Trophoblast cell (in vitro differentiated cells and primary cell): ENCODE measurements around the gene DOCK10.

Source experiments
- DNase-seq, 2 donors: peaks; one replicate each; pipeline ENCODE4 v3.0.0-alpha.2; 2016
- H2AFZ ChIP-seq: 2 replicates; pipeline ENCODE4 v1.6.1; 2013; ENCODE audit warnings: low read length, moderate library complexity, mild to moderate bottlenecking; ENCODE audit not compliant: insufficient read depth, poor library complexity
- H2AK5ac ChIP-seq: 2 replicates; pipeline ENCODE4 v1.6.1; 2013; ENCODE audit warnings: mild to moderate bottlenecking, low read length
- H2BK120ac ChIP-seq: 2 replicates; pipeline ENCODE4 v1.6.1; 2013; ENCODE audit warnings: low read length, mild to moderate bottlenecking, moderate library complexity; ENCODE audit not compliant: insufficient read depth, poor library complexity
- H2BK12ac ChIP-seq: 2 replicates; pipeline ENCODE4 v1.6.1; 2013; ENCODE audit warnings: mild to moderate bottlenecking, low read length, moderate library complexity
- H2BK5ac ChIP-seq: 2 replicates; pipeline ENCODE4 v1.6.1; 2013; ENCODE audit warnings: low read length, low read depth, moderate library complexity, mild to moderate bottlenecking; ENCODE audit not compliant: poor library complexity
- H3K14ac ChIP-seq: 2 replicates; pipeline ENCODE4 v1.6.1; 2013; ENCODE audit warnings: mild to moderate bottlenecking, low read length
- H3K18ac ChIP-seq: 2 replicates; pipeline ENCODE4 v1.6.1; 2013; ENCODE audit warnings: mild to moderate bottlenecking, low read length
- H3K23ac ChIP-seq: 2 replicates; pipeline ENCODE4 v1.6.1; 2013; ENCODE audit warnings: low read length
- H3K27ac ChIP-seq: 2 replicates; pipeline ENCODE4 v1.5.1; 2013; ENCODE audit warnings: low read depth, mild to moderate bottlenecking, inconsistent platforms, low read length, moderate library complexity
- H3K27me3 ChIP-seq: 2 replicates; pipeline ENCODE4 v1.6.1; 2013; ENCODE audit warnings: inconsistent platforms, mild to moderate bottlenecking, low read length, moderate library complexity; ENCODE audit not compliant: insufficient read depth
- H3K36me3 ChIP-seq, 2 experiments: 1 replicate in 1 of 2; 2 replicates in 1 of 2; pipeline ENCODE4 v1.6.1; 2013; ENCODE audit warnings: low read length in 2 of 2, mild to moderate bottlenecking in 2 of 2, moderate library complexity in 1 of 2; ENCODE audit not compliant: insufficient read depth in 2 of 2, control insufficient read depth in 1 of 2
- H3K4ac ChIP-seq: 2 replicates; pipeline ENCODE4 v1.6.1; 2013; ENCODE audit warnings: low read depth, mild to moderate bottlenecking, low read length, moderate library complexity
- H3K4me1 ChIP-seq, 2 experiments: 1 replicate in 1 of 2; 2 replicates in 1 of 2; pipeline ENCODE4 v1.6.1; 2013; ENCODE audit warnings: low read length in 2 of 2, mild to moderate bottlenecking in 2 of 2, moderate library complexity in 1 of 2; ENCODE audit not compliant: insufficient read depth in 2 of 2, control insufficient read depth in 1 of 2
- H3K4me2 ChIP-seq: 2 replicates; pipeline ENCODE4 v1.6.1; 2013; ENCODE audit warnings: inconsistent platforms, mild to moderate bottlenecking, low read length, moderate library complexity
- H3K4me3 ChIP-seq: 2 replicates; pipeline ENCODE4 v1.5.1; 2013; ENCODE audit warnings: mild to moderate bottlenecking, low read depth, low read length, inconsistent platforms
- H3K79me1 ChIP-seq: one replicate; pipeline ENCODE4 v1.6.1; 2013; ENCODE audit warnings: low read length
- H3K79me2 ChIP-seq: 2 replicates; pipeline ENCODE4 v1.6.1; 2013; ENCODE audit warnings: low read length, mild to moderate bottlenecking; ENCODE audit not compliant: control insufficient read depth, insufficient read depth, poor library complexity
- H3K9ac ChIP-seq: 2 replicates; pipeline ENCODE4 v1.6.1; 2013; ENCODE audit warnings: mild to moderate bottlenecking, low read length
- H3K9me3 ChIP-seq: 2 replicates; pipeline ENCODE4 v1.6.1; 2013; ENCODE audit warnings: low read depth, mild to moderate bottlenecking, control low read depth, inconsistent platforms, low read length; ENCODE audit not compliant: insufficient read depth
- H4K12ac ChIP-seq: 2 replicates; pipeline ENCODE4 v1.6.1; 2013; ENCODE audit warnings: low read depth, mild to moderate bottlenecking, low read length, moderate library complexity
- H4K8ac ChIP-seq: 2 replicates; pipeline ENCODE4 v1.6.1; 2013; ENCODE audit warnings: low read depth, mild to moderate bottlenecking, low read length, moderate library complexity
- H4K91ac ChIP-seq: one replicate; pipeline ENCODE4 v1.6.1; 2013; ENCODE audit warnings: low read depth, mild to moderate bottlenecking, low read length, moderate library complexity
- WGBS: extraction: QIAGEN DNeasy Blood & Tissue Kit; methylation state at CpG from one replicate; pipeline ENCODE4 v1.1.7; 2013; ENCODE audit warnings: missing lambda C conversion rate; ENCODE audit not compliant: insufficient read length, insufficient coverage; ENCODE audit errors: extremely low coverage; 5-methylcytosine and 5-hydroxymethylcytosine counted together

Gene DOCK10

DNA sequence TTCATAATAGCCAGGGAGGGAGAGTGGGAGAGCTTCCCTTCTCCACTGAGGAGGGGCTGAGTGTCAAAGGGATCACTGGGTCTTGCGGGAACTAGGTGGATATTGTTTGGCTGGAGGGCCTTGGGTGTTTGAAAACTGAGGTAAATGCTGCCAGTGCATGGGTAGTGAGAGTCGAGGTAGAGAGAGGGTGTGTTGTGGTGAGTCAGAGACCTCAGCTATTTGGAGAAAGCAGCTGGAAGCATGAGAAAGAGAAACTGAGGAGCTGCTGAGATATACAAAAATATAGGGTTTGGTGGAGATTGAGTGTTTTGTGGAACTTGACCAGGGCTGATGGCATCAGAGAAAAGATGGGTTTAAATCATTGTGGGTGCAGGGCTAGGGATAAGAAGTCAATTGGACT lies 199.1 kb downstream of the DOCK10 start:
- no peak overlapping the region for H2BK5ac ChIP-seq
- H3K27me3 ChIP-seq: no peaks in the 10 kb centered on the region
- no peaks in the 10 kb centered on the region for H3K9me3 ChIP-seq
- no peak overlapping the region for H3K4ac ChIP-seq
- no peaks in the 10 kb centered on the region for H3K4me1 ChIP-seq
- H2AK5ac ChIP-seq: no peak overlapping the region
- H3K23ac ChIP-seq: no peak overlapping the region
- no peak for DNase-seq
- no peak overlapping the region for H2BK120ac ChIP-seq
- no peak overlapping the region for H3K27ac ChIP-seq
- no peak overlapping the region for H3K4me3 ChIP-seq
- H2BK12ac ChIP-seq: no peak overlapping the region
- H3K4me2 ChIP-seq: no peak overlapping the region
- no peaks in the 10 kb centered on the region for H3K79me1 ChIP-seq
- no peak overlapping the region for H3K9ac ChIP-seq
- no peaks in the 10 kb centered on the region for H3K36me3 ChIP-seq
- no peak overlapping the region for H4K12ac ChIP-seq
- WGBS: no CpG with 5 or more reads among the region's 2 CpGs
- no peak overlapping the region for H2AFZ ChIP-seq
- no peak overlapping the region for H3K18ac ChIP-seq
- H3K14ac ChIP-seq: no peak overlapping the region
- H3K79me2 ChIP-seq: no peaks in the 10 kb centered on the region
- no peak overlapping the region for H4K91ac ChIP-seq
- no peak overlapping the region for H4K8ac ChIP-seq

DNA sequence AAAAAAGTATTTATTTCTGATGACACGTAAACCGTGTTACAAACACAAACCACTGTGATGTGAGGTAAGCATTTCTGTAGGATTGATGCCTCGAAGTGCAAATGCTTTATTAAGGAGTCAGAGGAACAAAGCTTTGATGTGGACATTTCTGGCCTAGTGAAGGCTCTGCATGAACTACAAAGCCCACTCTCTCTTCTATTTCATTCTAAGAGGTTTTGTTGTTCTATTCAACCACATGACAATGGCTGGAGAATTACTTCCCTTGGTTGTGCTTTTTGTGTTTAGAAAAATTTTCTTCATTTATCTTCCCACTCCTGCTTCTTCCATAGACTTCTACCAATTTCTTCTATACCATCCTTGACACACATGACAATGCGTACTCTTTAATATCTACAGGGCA lies 200.4 kb downstream of the DOCK10 start:
- Histone ChIP-seq H2BK5ac (no peak overlapping the region), H3K4me3 (no peak overlapping the region), H3K18ac (no peak overlapping the region), H2BK12ac (no peak overlapping the region), H2AK5ac (no peak overlapping the region), H3K79me1 (no peaks in the 10 kb centered on the region), H3K23ac (no peak overlapping the region), H2AFZ (no peak overlapping the region), H3K4me2 (no peak overlapping the region), H3K4me1 (no peaks in the 10 kb centered on the region), H4K91ac (no peak overlapping the region), H3K9me3 (no peaks in the 10 kb centered on the region), H4K12ac (no peak overlapping the region), H3K4ac (no peak overlapping the region), H3K79me2 (no peaks in the 10 kb centered on the region), H4K8ac (no peak overlapping the region), H3K36me3 (no peaks in the 10 kb centered on the region), H2BK120ac (no peak overlapping the region), H3K27me3 (no peaks in the 10 kb centered on the region), H3K14ac (no peak overlapping the region), H3K9ac (no peak overlapping the region), H3K27ac (no peak overlapping the region)
- WGBS: no CpG with 5 or more reads among the region's 4 CpGs
- no peak for DNase-seq

DNA sequence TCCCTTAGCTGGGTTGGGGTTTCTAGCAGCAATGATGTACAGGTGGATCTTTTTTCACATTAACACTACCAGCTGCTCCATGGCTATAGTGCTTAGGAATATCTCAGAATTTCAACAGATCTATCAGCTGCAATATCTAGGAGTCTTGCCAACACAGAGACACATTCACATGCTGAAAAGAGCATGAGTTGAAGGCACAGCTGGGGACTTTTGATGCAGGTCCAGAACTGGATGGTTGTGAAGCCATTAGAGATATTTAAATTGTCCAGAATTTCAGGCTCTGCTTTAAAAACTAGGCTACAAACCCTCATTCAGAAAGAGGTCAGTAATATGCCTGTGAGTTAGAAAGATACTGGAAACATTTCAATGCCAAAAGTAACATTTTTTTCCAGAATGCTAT lies 203.9 kb downstream of the DOCK10 start:
- H3K36me3 ChIP-seq: no peaks in the 10 kb centered on the region

DNA sequence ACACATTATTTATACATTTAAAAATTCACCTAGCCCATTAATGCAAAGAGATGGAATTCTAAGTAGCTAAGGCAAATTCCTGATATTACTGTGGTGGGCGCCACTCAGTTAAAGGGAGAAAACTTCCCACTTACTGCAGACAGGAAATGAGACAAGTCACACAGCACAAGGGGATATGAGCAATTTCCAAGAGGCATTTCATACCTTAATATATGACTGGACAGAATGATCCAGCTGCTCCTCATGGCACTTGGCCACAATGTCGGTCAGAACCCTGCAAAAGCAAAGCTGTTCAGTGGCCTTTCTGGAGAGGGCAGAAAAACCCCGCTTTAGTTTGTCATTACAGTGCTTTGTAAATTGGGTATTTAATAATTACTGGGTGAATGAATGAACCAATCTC lies 204.7 kb downstream of the DOCK10 start:
- no peak overlapping the region for H2BK12ac ChIP-seq
- H2AFZ ChIP-seq: no peak overlapping the region
- no peaks in the 10 kb centered on the region for H3K79me2 ChIP-seq
- no peaks in the 10 kb centered on the region for H3K4me1 ChIP-seq
- no peak overlapping the region for H3K23ac ChIP-seq
- H3K14ac ChIP-seq: no peak overlapping the region
- no peak for DNase-seq
- no peak overlapping the region for H3K4ac ChIP-seq
- no peaks in the 10 kb centered on the region for H3K79me1 ChIP-seq
- H2AK5ac ChIP-seq: no peak overlapping the region
- no peak overlapping the region for H4K12ac ChIP-seq
- no peak overlapping the region for H3K9ac ChIP-seq
- H3K27me3 ChIP-seq: no peaks in the 10 kb centered on the region
- no peak overlapping the region for H3K4me3 ChIP-seq
- no peak overlapping the region for H4K8ac ChIP-seq
- no peak overlapping the region for H3K18ac ChIP-seq
- no peak overlapping the region for H2BK120ac ChIP-seq
- H3K4me2 ChIP-seq: no peak overlapping the region
- H4K91ac ChIP-seq: no peak overlapping the region
- H3K36me3 ChIP-seq: no peaks in the 10 kb centered on the region
- no peaks in the 10 kb centered on the region for H3K9me3 ChIP-seq
- WGBS: no CpG with 5 or more reads among the region's 3 CpGs
- H2BK5ac ChIP-seq: no peak overlapping the region
- no peak overlapping the region for H3K27ac ChIP-seq

More for the DNA sequence above, 203.9 kb downstream of the DOCK10 start:
- no peak overlapping the region for H3K9ac ChIP-seq
- H3K27ac ChIP-seq: no peak overlapping the region
- H3K27me3 ChIP-seq: no peaks in the 10 kb centered on the region
- H3K4me3 ChIP-seq: no peak overlapping the region
- no peak for DNase-seq
- no peak overlapping the region for H4K12ac ChIP-seq
- no peak overlapping the region for H2BK12ac ChIP-seq
- H3K14ac ChIP-seq: no peak overlapping the region
- no peak overlapping the region for H3K23ac ChIP-seq
- H3K79me1 ChIP-seq: no peaks in the 10 kb centered on the region
- no peaks in the 10 kb centered on the region for H3K4me1 ChIP-seq
- H3K18ac ChIP-seq: no peak overlapping the region
- no peak overlapping the region for H4K8ac ChIP-seq
- H3K4ac ChIP-seq: no peak overlapping the region
- no peak overlapping the region for H2AK5ac ChIP-seq
- H2BK5ac ChIP-seq: no peak overlapping the region
- no peak overlapping the region for H4K91ac ChIP-seq
- no peak overlapping the region for H3K4me2 ChIP-seq
- H3K9me3 ChIP-seq: no peaks in the 10 kb centered on the region
- H2BK120ac ChIP-seq: no peak overlapping the region
- H2AFZ ChIP-seq: no peak overlapping the region
- H3K79me2 ChIP-seq: no peaks in the 10 kb centered on the region

DNA sequence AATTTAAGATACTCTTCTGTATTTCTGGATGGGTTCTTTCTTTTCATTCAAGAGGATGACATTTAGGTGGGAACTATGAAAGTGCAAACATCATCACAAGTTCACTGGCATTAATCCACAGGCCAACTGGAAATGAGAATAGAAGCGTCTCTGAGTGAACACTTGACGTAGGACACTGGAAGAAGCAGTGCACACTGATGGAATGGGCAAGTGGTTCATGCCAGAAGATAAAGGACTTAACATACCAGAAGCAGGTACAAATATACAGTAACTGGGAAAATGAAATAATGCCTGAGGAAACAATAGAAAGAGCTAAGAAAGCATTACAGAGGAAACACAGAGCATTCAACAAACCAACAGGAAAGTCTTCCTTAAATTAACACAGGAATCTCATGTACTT lies 205.2 kb downstream of the DOCK10 start:
- Histone ChIP-seq H3K4me3 (no peak overlapping the region), H3K79me1 (no peaks in the 10 kb centered on the region), H2BK120ac (no peak overlapping the region), H3K9me3 (no peaks in the 10 kb centered on the region), H2BK12ac (no peak overlapping the region), H3K27ac (no peak overlapping the region), H3K27me3 (no peaks in the 10 kb centered on the region), H3K4me2 (no peak overlapping the region), H3K14ac (no peak overlapping the region), H3K79me2 (no peaks in the 10 kb centered on the region), H2BK5ac (no peak overlapping the region), H3K18ac (no peak overlapping the region), H3K36me3 (no peaks in the 10 kb centered on the region), H3K4ac (no peak overlapping the region), H4K91ac (no peak overlapping the region), H4K12ac (no peak overlapping the region), H4K8ac (no peak overlapping the region), H3K9ac (no peak overlapping the region), H3K4me1 (no peaks in the 10 kb centered on the region), H3K23ac (no peak overlapping the region), H2AFZ (no peak overlapping the region), H2AK5ac (no peak overlapping the region)
- WGBS: no CpG with 5 or more reads among the region's 2 CpGs
- DNase-seq: no peak
